Measurements from ENCODE around the gene LZIC. TPM values are rescaled to one million over a fixed set of nuclear protein-coding genes. Genes with fewer than 3 reads are reported as not detected.
A peak's percentile ranks its signal among the peaks of the same experiment; 100 is the strongest.

Gene LZIC
- total and polyA plus RNA-seq, 9 of the 15 experiments (the other 6 are each of a cell fraction or from before 2014, with no cell fraction given): 32.9 to 109 (median 61.7) TPM

- Histone ChIP-seq H3K4me3 (no peak overlapping the region), H2AFZ (ENCODE audit: low read depth, low read length) (no peak overlapping the region), H3K27me3 (ENCODE audit: control insufficient read depth in 2 of 2, insufficient read depth in 2 of 2, low read length in 2 of 2) (no peaks in the 10 kb centered on the region), H3K36me3 (ENCODE audit: control insufficient read depth, insufficient read depth, low read length) (no peaks in the 10 kb centered on the region), H3K27ac (ENCODE audit: extremely low read depth, low read depth, low read length) (no peak overlapping the region), H4K20me1 (replicated peaks; ENCODE audit: control insufficient read depth, insufficient read depth, low read length) (peaks cover 7% of the 10 kb centered on the region; the same call in 1 of the 2 replicates), H3K9me3 (replicated peaks; ENCODE audit: control insufficient read depth, insufficient read depth, low read depth, low read length) (no peaks in the 10 kb centered on the region), H3K4me2 (ENCODE audit: insufficient read depth, low read length) (no peak overlapping the region; the same call in 1 of the 2 replicates), H3K9ac (ENCODE audit: insufficient read depth in 1 of 2, low read depth in 2 of 2, low read length in 2 of 2) (peak overlapping the region in 1 of 2 experiments; percentile 74; a peak in 2 of 4 replicates), H3K9me1 (ENCODE audit: control insufficient read depth, insufficient read depth, low read length) (peaks cover 3% of the 10 kb centered on the region), H3K79me2 (ENCODE audit: control insufficient read depth, insufficient read depth, low read length) (0 out of 3 replicates have a peak, but pooled peaks cover 2% of the 10 kb centered on the region), H3K4me1 (replicated peaks in 1 of 2; ENCODE audit: control insufficient read depth in 2 of 2, insufficient read depth in 2 of 2, low read length in 2 of 2) (peaks cover 16 to 28% of the 10 kb centered on the region in 2 experiments; a peak in 4 of 5 replicates)
- FAIRE-seq: no peak
- CTCF ChIA-PET (ENCODE audit: low intra/inter-chr PET ratio): interaction anchor here (0.6 kb wide), 1 partner anchor 11 kb away, joined by 3 read pairs; no protein-coding TSS in a partner anchor
- ATAC-seq: peak; percentile 48
- intact Hi-C loops (cut with micrococcal nuclease) (no loop called here), in situ Hi-C loops (cut with MboI) (no loop called here)
- POLR2A ChIA-PET: interaction anchor here (0.6 to 2.0 kb wide), 8 partner anchors 8 to 595 kb away, joined by 3 to 6 read pairs (median 3); partner anchors contain the start of gene CTNNBIP1
- DNase-seq (ENCODE audit: extremely low read depth in 1 of 4, low spot score in 3 of 4): no peak
- WGBS (ENCODE audit: insufficient coverage, low coverage, missing lambda C conversion rate): 66% methylated on average over 18 of the region's 18 CpGs
- BruUV-seq (replicated peaks): no TSS peak
- TF ChIP-seq BHLHE40 (IDR thresholded peaks at IDR 0.05; ENCODE audit: low read length): peak; percentile 89
- no peak for TF ChIP-seq ARNT (IDR thresholded peaks at IDR 0.05)
- TF ChIP-seq, protein P1, sequence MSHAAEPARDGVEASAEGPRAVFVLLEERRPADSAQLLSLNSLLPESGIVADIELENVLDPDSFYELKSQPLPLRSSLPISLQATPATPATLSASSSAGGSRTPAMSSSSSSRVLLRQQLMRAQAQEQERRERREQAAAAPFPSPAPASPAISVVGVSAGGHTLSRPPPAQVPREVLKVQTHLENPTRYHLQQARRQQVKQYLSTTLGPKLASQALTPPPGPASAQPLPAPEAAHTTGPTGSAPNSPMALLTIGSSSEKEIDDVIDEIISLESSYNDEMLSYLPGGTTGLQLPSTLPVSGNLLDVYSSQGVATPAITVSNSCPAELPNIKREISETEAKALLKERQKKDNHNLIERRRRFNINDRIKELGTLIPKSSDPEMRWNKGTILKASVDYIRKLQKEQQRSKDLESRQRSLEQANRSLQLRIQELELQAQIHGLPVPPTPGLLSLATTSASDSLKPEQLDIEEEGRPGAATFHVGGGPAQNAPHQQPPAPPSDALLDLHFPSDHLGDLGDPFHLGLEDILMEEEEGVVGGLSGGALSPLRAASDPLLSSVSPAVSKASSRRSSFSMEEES (CRISPR knock-in tag; IDR thresholded peaks at IDR 0.05): peak; percentile 36
- no peak for TF ChIP-seq NCOA2 (IDR thresholded peaks at IDR 0.05; ENCODE audit: partially characterized antibody in 2 of 2)
- TF ChIP-seq RAD51 (IDR thresholded peaks at IDR 0.05; ENCODE audit: borderline replicate concordance, low read depth): peak; percentile 42; the same call in 1 of the 2 replicates
- no peak for TF ChIP-seq SMARCA4 (IDR thresholded peaks at IDR 0.05)
- TF ChIP-seq CAMTA2 (CRISPR knock-in tag; conservative IDR thresholded peaks at IDR 0.05): no peak
- TF ChIP-seq TGIF2 (CRISPR knock-in tag; IDR thresholded peaks at IDR 0.05): no peak
- no peak for TF ChIP-seq ETV5 (CRISPR knock-in tag; IDR thresholded peaks at IDR 0.05; ENCODE audit: low read depth)
- no peak for TF ChIP-seq FOXK1 (CRISPR knock-in tag; IDR thresholded peaks at IDR 0.05; ENCODE audit: borderline replicate concordance)
- no peak for TF ChIP-seq CREB5 (CRISPR knock-in tag; IDR thresholded peaks at IDR 0.05)
- TF ChIP-seq FOXA3 (CRISPR knock-in tag; conservative IDR thresholded peaks at IDR 0.05 in 1 of 2, IDR thresholded peaks at IDR 0.05 in 1 of 2): peak in 1 of 2 experiments; percentile 41; a peak in 1 of 4 replicates
- no peak for TF ChIP-seq BCOR (IDR thresholded peaks at IDR 0.05)
- TF ChIP-seq, protein P2, sequence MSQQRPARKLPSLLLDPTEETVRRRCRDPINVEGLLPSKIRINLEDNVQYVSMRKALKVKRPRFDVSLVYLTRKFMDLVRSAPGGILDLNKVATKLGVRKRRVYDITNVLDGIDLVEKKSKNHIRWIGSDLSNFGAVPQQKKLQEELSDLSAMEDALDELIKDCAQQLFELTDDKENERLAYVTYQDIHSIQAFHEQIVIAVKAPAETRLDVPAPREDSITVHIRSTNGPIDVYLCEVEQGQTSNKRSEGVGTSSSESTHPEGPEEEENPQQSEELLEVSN (IDR thresholded peaks at IDR 0.05; ENCODE audit: borderline replicate concordance in 1 of 2, extremely low read depth in 1 of 2, insufficient read depth in 1 of 2, insufficient read length in 1 of 2, low read depth in 1 of 2, low read length in 1 of 2, poor library complexity in 1 of 2, severe bottlenecking in 1 of 2): peak in 1 of 2 experiments; percentile 9
These were observed 42.8 kb downstream of the LZIC start for GRCh38 chr1:9900142-9901043.

All from K562 (cell line).